Measurements from ENCODE around the gene MPP2.

DNA sequence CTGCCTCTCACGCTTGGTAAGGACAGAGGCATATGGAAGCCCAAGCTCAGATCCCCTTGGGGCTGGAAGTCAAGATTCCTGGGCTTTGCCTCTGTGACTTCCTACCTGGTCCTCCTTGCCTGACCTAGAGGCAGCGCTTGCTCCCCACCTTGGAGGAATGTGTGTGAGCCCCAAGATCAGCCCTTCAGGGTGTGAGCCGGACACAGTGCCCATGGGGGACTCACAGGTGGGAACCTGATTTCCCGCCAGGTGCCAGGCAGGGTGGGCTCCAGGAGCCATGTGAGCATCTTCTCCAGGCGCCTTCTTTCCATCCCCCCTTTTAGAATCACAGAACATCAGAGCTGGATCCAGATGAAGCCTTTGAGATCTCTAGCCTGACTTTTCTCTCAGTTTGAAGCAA is 50.2 kb downstream of the MPP2 start:
- TF ChIP-seq, protein P1, sequence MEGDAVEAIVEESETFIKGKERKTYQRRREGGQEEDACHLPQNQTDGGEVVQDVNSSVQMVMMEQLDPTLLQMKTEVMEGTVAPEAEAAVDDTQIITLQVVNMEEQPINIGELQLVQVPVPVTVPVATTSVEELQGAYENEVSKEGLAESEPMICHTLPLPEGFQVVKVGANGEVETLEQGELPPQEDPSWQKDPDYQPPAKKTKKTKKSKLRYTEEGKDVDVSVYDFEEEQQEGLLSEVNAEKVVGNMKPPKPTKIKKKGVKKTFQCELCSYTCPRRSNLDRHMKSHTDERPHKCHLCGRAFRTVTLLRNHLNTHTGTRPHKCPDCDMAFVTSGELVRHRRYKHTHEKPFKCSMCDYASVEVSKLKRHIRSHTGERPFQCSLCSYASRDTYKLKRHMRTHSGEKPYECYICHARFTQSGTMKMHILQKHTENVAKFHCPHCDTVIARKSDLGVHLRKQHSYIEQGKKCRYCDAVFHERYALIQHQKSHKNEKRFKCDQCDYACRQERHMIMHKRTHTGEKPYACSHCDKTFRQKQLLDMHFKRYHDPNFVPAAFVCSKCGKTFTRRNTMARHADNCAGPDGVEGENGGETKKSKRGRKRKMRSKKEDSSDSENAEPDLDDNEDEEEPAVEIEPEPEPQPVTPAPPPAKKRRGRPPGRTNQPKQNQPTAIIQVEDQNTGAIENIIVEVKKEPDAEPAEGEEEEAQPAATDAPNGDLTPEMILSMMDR (IDR thresholded peaks at IDR 0.05; ENCODE audit: low read length): no peak
- TF ChIP-seq EZH2phosphoT487 (IDR thresholded peaks at IDR 0.05; ENCODE audit: low read length): no peak
- TF ChIP-seq EZH2 (optimal IDR thresholded peaks at IDR 0.05; ENCODE audit: low read depth, low read length): no peak

Data from MM.1S (cell line).